Measurements from ENCODE around the gene RENBP. TPM values are rescaled to one million over a fixed set of nuclear protein-coding genes. Genes with fewer than 3 reads are reported as not detected.

The RENBP gene
- total and polyA plus RNA-seq, 8 donors: 0.43 to 7.5 (median 2.4) TPM

GRCh38 chrX:153953342-153953830 lies 8.9 kb upstream of the RENBP start:
- peak; percentile 98 to 99 (median 99) for TF ChIP-seq CTCF (IDR thresholded peaks at IDR 0.05)
- Histone ChIP-seq H3K9me3 (no peaks in the 10 kb centered on the region), H3K27me3 (peaks cover 0 to 4% (median 0%) of the 10 kb centered on the region in 4 donors), H3K36me3 (peaks cover 0 to 44% (median 20%) of the 10 kb centered on the region in 3 donors), H3K4me3 (no peak overlapping the region), H3K4me1 (no peaks in the 10 kb centered on the region), H3K27ac (no peak overlapping the region)
- intact Hi-C loops (cut with DNase I): loop anchor here (5.0 to 10.0 kb wide), 3 partner anchors 179 to 189 kb away; partner anchors contain the start of gene PLXNB3 (in 1 of the 3)
- peak in 4 of 6 donors; percentile 76 to 91 (median 82) for DNase-seq
- WGBS, 2 donors: 30 to 33% methylated on average over 33 of the region's 33 CpGs
- no peak for FAIRE-seq
- ATAC-seq: peak; percentile 57 to 88 (median 86)

GRCh38 chrX:153952373-153953026 lies 8.1 kb upstream of the RENBP start:
- Histone ChIP-seq H3K9me3 (no peaks in the 10 kb centered on the region), H3K4me3 (no peak overlapping the region), H3K36me3 (peaks cover 0 to 42% (median 20%) of the 10 kb centered on the region in 3 donors), H3K4me1 (no peaks in the 10 kb centered on the region), H3K27ac (no peak overlapping the region), H3K27me3 (peaks cover 0 to 4% (median 0%) of the 10 kb centered on the region in 4 donors)
- TF ChIP-seq CTCF (IDR thresholded peaks at IDR 0.05): no peak
- DNase-seq (no peak), ATAC-seq (no peak), FAIRE-seq (no peak)
- 91 to 93% methylated on average over 32 of the region's 32 CpGs for WGBS, 2 donors
- intact Hi-C loops (cut with DNase I): loop anchor here (5.0 to 10.0 kb wide), 3 partner anchors 178 to 188 kb away; partner anchors contain the start of gene PLXNB3 (in 1 of the 3)

GRCh38 chrX:153951683-153952372 lies 7.4 kb upstream of the RENBP start:
- 92 to 94% methylated on average over 27 to 28 of the region's 28 CpGs for WGBS, 2 donors
- Histone ChIP-seq H3K27me3 (peaks cover 0 to 4% (median 0%) of the 10 kb centered on the region in 4 donors), H3K9me3 (no peaks in the 10 kb centered on the region), H3K4me3 (no peak overlapping the region), H3K36me3 (peaks cover 0 to 35% (median 20%) of the 10 kb centered on the region in 3 donors), H3K4me1 (no peaks in the 10 kb centered on the region), H3K27ac (no peak overlapping the region)
- no peak for FAIRE-seq
- no peak for DNase-seq
- no peak for TF ChIP-seq CTCF (IDR thresholded peaks at IDR 0.05)
- intact Hi-C loops (cut with DNase I): loop anchor here (5.0 to 10.0 kb wide), 3 partner anchors 177 to 187 kb away; partner anchors contain the start of gene PLXNB3 (in 1 of the 3)
- no peak for ATAC-seq

- no peak for FAIRE-seq
Observed at GRCh38 chrX:153950127-153950526, 5.7 kb upstream of the RENBP start.

More at GRCh38 chrX:153950127-153950526, 5.7 kb upstream of the RENBP start:
- Histone ChIP-seq H3K4me3 (no peak overlapping the region), H3K27me3 (peaks cover 0 to 4% (median 0%) of the 10 kb centered on the region in 4 donors), H3K4me1 (no peaks in the 10 kb centered on the region), H3K36me3 (peaks cover 0 to 26% (median 17%) of the 10 kb centered on the region in 3 donors), H3K9me3 (no peaks in the 10 kb centered on the region), H3K27ac (no peak overlapping the region)
- intact Hi-C loops (cut with DNase I): loop anchor here (5.0 to 10.0 kb wide), 3 partner anchors 175 to 185 kb away; partner anchors contain the start of gene PLXNB3 (in 1 of the 3)
- ATAC-seq (no peak), DNase-seq (no peak)
- no peak for TF ChIP-seq CTCF (IDR thresholded peaks at IDR 0.05)
- WGBS, 2 donors: 82 to 93% methylated on average over 19 of the region's 19 CpGs

Measured in pancreas (tissue), 10 donors.